Liver (tissue), 9 donors: ENCODE results near the gene SLC4A11. TPM values are rescaled to one million over a fixed set of nuclear protein-coding genes. Genes with fewer than 3 reads are reported as not detected.
"Not testable (repeated sequence)": the region's sequence is repeated elsewhere in the genome, so short reads cannot be mapped to it uniquely, and the experiment has no call there.

Experiments used
- DNase-seq: peaks from one replicate; pipeline ENCODE4 v3.0.0-alpha.2; 2017; ENCODE audit warnings: low spot score
- H3K27ac ChIP-seq, 2 donors: one replicate each; pipeline ENCODE4 v1.7.0; 2013; ENCODE audit warnings: inconsistent platforms in 2 of 2, low read length in 2 of 2, control low read depth in 1 of 2, low read depth in 1 of 2, mild to moderate bottlenecking in 1 of 2
- H3K27me3 ChIP-seq, 4 donors: one replicate each; pipeline versions ENCODE4 v1.6.1 to v1.7.0; 2013; ENCODE audit warnings: low read length in 3 of 4, inconsistent platforms in 1 of 4, mild to moderate bottlenecking in 1 of 4, moderate library complexity in 1 of 4; ENCODE audit not compliant: control insufficient read depth in 4 of 4, insufficient read depth in 4 of 4
- H3K36me3 ChIP-seq, 4 donors: one replicate each; pipeline versions ENCODE4 v1.6.1 to v1.7.0; 2013; ENCODE audit warnings: low read length in 3 of 4, mild to moderate bottlenecking in 3 of 4, low read depth in 1 of 4, moderate library complexity in 1 of 4; ENCODE audit not compliant: control insufficient read depth in 4 of 4, insufficient read depth in 3 of 4
- H3K4me1 ChIP-seq, 4 donors: one replicate each; pipeline versions ENCODE4 v1.6.1 to v1.7.0; 2013; ENCODE audit warnings: low read length in 3 of 4, mild to moderate bottlenecking in 3 of 4, moderate library complexity in 1 of 4; ENCODE audit not compliant: control insufficient read depth in 4 of 4, insufficient read depth in 4 of 4
- H3K4me3 ChIP-seq, 3 donors: one replicate each; pipeline versions ENCODE4 v1.6.1 to v1.7.0; 2013; ENCODE audit warnings: low read length in 3 of 3, control low read depth in 1 of 3, low read depth in 1 of 3, mild to moderate bottlenecking in 1 of 3
- H3K9ac ChIP-seq, 2 donors: one replicate each; pipeline ENCODE4 v1.7.0; 2013; ENCODE audit warnings: low read length in 2 of 2, mild to moderate bottlenecking in 2 of 2, moderate library complexity in 2 of 2, control low read depth in 1 of 2, low read depth in 1 of 2
- H3K9me3 ChIP-seq, 4 donors: one replicate each; pipeline versions ENCODE4 v1.6.1 to v1.7.0; 2013; ENCODE audit warnings: low read length in 3 of 4; ENCODE audit not compliant: control insufficient read depth in 4 of 4
- CTCF ChIP-seq: fragments of 150-350 bp; IDR thresholded peaks from 2 replicates; pipeline ENCODE4 v1.5.1; 2017; ENCODE audit warnings: improper control_type of control experiment, low read depth, low read length; ENCODE audit not compliant: missing input control
- EGR1 ChIP-seq, 2 donors: IDR thresholded peaks; 2 replicates each; pipeline ENCODE4 v1.6.1; 2016 to 2018; ENCODE audit warnings: antibody characterized with exemption in 2 of 2, low read depth in 2 of 2
- FOXA2 ChIP-seq: IDR thresholded peaks from 2 replicates; pipeline ENCODE4 v1.6.1; 2016; ENCODE audit warnings: antibody characterized with exemption
- HNF4A ChIP-seq, 2 donors: conservative IDR thresholded peaks; 2 replicates each; pipeline ENCODE4 v1.6.1; 2016; ENCODE audit warnings: antibody characterized with exemption in 2 of 2, mild to moderate bottlenecking in 2 of 2
- JUND ChIP-seq, 2 donors: IDR thresholded peaks; 2 replicates each; pipeline ENCODE4 v1.6.1; 2016; ENCODE audit warnings: antibody characterized with exemption in 2 of 2
- NR2F2 ChIP-seq: IDR thresholded peaks from 2 replicates; pipeline ENCODE4 v1.6.1; 2016; ENCODE audit warnings: antibody characterized with exemption
- RAD21 ChIP-seq, 2 donors: IDR thresholded peaks; 2 replicates each; pipeline ENCODE4 v1.6.1; 2016; ENCODE audit warnings: antibody characterized with exemption in 2 of 2, mild to moderate bottlenecking in 2 of 2
- SP1 ChIP-seq: IDR thresholded peaks from 2 replicates; pipeline ENCODE4 v1.6.1; 2018; ENCODE audit warnings: antibody characterized with exemption, mild to moderate bottlenecking
- TAF1 ChIP-seq: conservative IDR thresholded peaks from 2 replicates; pipeline ENCODE4 v1.6.1; 2016; ENCODE audit warnings: antibody characterized with exemption, mild to moderate bottlenecking
- ZBTB33 ChIP-seq: IDR thresholded peaks from 2 replicates; pipeline ENCODE4 v1.6.1; 2016; ENCODE audit warnings: antibody characterized with exemption
- WGBS: extraction: QIAGEN DNeasy Blood & Tissue Kit; methylation state at CpG from one replicate; pipeline ENCODE4 v1.1.7; 2013; 5-methylcytosine and 5-hydroxymethylcytosine counted together
- polyA plus RNA-seq, 2 donors: library from polyadenylated mRNA; stranded (reverse) in 1 of 2; unstranded in 1 of 2; fragments of 200-250 nt in 1 of 2; fragments of >200 nt in 1 of 2; fragmentation: Nextera tagmentation in 1 of 2; extraction: Ambion mirVana in 1 of 2; gene quantifications; one replicate each; pipeline versions ENCODE4 v1.2.1 to v1.2.3, GENCODE V29; 2013 to 2015
- total RNA-seq, 2 donors: library from RNA; depleted of rRNA; stranded (reverse); fragments of >200 nt; gene quantifications; one replicate each; pipeline ENCODE4 v1.2.3, GENCODE V29; 2014
- donor health status: healthy.
- donor health status: healthy.
- donor health status: healthy.
- donor health status: healthy.
- donor health status: healthy.

Gene SLC4A11
- total and polyA plus RNA-seq, 4 donors = under 0.01 to 0.13 (median 0.06) TPM

- DNase-seq = no peak
- no peaks in the 10 kb centered on the region for H3K9me3 ChIP-seq
- H3K9ac ChIP-seq = no peak overlapping the region
- H3K36me3 ChIP-seq = peaks cover 5 to 44% (median 20%) of the 10 kb centered on the region in 4 donors
- no peaks in the 10 kb centered on the region for H3K27me3 ChIP-seq
- H3K4me3 ChIP-seq = no peak overlapping the region
- no peak overlapping the region for H3K27ac ChIP-seq
- no peaks in the 10 kb centered on the region for H3K4me1 ChIP-seq
- WGBS = 91% methylated on average over 3 of the region's 3 CpGs
- TF ChIP-seq CTCF (no peak), FOXA2 (no peak), ZBTB33 (no peak), HNF4A (conservative IDR thresholded peaks at IDR 0.05) (no peak), TAF1 (no peak), RAD21 (IDR thresholded peaks at IDR 0.05) (no peak), EGR1 (IDR thresholded peaks at IDR 0.05; ENCODE audit: low read depth in 2 of 2) (no peak)
Observed at GRCh38 chr20:3188823-3189413, 50.1 kb downstream of the SLC4A11 start.

- not testable (repeated sequence) for H3K27ac ChIP-seq, H3K4me3 ChIP-seq, H3K9me3 ChIP-seq, H3K9ac ChIP-seq, H3K27me3 ChIP-seq, H3K4me1 ChIP-seq, DNase-seq
- H3K36me3 ChIP-seq = peaks cover 3 to 36% (median 18%) of the 10 kb centered on the region in 4 donors
- WGBS = 96% methylated on average over 9 of the region's 9 CpGs
Observed at GRCh38 chr20:3187861-3188260, 51.1 kb downstream of the SLC4A11 start.

GRCh38 chr20:3183896-3184612 is 54.9 kb downstream of the SLC4A11 start:
- H3K36me3 ChIP-seq = peaks cover 0 to 3% (median 0%) of the 10 kb centered on the region in 4 donors
- TF ChIP-seq NR2F2 (no peak), SP1 (no peak), JUND (IDR thresholded peaks at IDR 0.05) (no peak), HNF4A (conservative IDR thresholded peaks at IDR 0.05) (no peak)
- no peak overlapping the region for H3K27ac ChIP-seq
- DNase-seq = no peak
- H3K9me3 ChIP-seq = no peaks in the 10 kb centered on the region
- no peaks in the 10 kb centered on the region for H3K4me1 ChIP-seq
- 97% methylated on average over 3 of the region's 3 CpGs for WGBS
- no peak overlapping the region for H3K4me3 ChIP-seq
- H3K27me3 ChIP-seq = no peaks in the 10 kb centered on the region
- H3K9ac ChIP-seq = no peak overlapping the region

- H3K4me3 ChIP-seq, H3K9me3 ChIP-seq, DNase-seq, H3K27ac ChIP-seq, H3K9ac ChIP-seq, H3K4me1 ChIP-seq, H3K36me3 ChIP-seq, H3K27me3 ChIP-seq: not testable (repeated sequence)
- 97% methylated on average over 5 of the region's 5 CpGs for WGBS
Observed at GRCh38 chr20:3182429-3182828, 56.6 kb downstream of the SLC4A11 start.
